HG03175 (cell line): ENCODE measurements around the gene DYNC1I1.

Source experiments
- ATAC-seq: cut with Tn5 transposase; IDR thresholded peaks from one replicate; pipeline ENCODE4 v1.9.1; 2021; ENCODE audit warnings: mild to moderate bottlenecking, moderate library complexity; ENCODE audit not compliant: unreplicated experiment

DYNC1I1 gene

GRCh38 chr7:96014617-96015016 lies 242.3 kb downstream of the DYNC1I1 start:
- no peak for ATAC-seq

DNA sequence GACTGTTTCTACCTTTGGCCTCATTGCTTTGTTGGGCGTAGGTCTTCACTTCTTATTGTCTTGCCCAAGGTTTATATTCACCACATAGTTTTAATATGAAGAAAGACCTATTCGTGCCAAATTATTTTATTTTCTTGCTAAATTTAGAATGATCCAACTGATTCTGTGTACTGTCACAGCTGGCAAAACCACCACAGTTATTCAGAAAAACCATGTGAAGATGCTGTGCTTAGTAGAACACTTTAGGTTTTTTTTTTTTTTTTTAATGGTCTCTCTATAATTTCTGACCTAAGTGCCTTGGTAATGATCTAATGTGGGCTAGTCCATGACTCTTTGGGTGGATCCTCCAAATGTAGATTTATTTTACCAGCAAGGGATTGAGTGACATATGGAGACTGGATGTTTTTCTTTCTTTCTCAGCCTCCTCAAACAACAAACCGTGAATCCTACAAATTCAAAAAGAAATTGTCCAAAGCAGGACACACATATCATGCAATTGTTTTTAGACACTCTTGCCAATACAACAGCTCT lies 243.8 kb downstream of the DYNC1I1 start:
- no peak for ATAC-seq

DNA sequence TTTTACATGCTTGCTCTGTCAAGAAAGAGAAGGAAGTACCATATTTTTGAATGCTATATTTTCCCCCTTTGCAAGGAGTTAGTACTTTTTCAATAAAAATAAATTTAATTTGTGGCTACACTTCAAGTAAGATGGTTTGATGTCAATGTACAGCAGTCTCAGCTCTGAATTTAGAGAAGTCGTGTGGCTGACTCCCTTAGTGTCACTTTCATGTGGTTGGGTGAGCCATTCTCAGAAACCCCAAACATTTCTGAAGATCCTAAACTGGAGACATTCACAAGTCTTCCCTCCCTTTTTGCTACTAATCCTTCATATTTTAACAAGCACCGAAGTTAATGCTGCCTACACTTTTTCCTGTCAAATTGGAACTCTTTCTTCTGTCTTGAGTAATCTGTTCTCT lies 244.4 kb downstream of the DYNC1I1 start:
- no peak for ATAC-seq

GRCh38 chr7:96017877-96018276 lies 245.5 kb downstream of the DYNC1I1 start:
- ATAC-seq: no peak

- ATAC-seq: no peak
These were observed 249.2 kb downstream of the DYNC1I1 start for GRCh38 chr7:96021568-96021967.

- no peak for ATAC-seq
These were observed 251.0 kb downstream of the DYNC1I1 start for GRCh38 chr7:96023387-96023786.

- no peak for ATAC-seq
These were observed 253.7 kb downstream of the DYNC1I1 start for GRCh38 chr7:96026010-96026409.

DNA sequence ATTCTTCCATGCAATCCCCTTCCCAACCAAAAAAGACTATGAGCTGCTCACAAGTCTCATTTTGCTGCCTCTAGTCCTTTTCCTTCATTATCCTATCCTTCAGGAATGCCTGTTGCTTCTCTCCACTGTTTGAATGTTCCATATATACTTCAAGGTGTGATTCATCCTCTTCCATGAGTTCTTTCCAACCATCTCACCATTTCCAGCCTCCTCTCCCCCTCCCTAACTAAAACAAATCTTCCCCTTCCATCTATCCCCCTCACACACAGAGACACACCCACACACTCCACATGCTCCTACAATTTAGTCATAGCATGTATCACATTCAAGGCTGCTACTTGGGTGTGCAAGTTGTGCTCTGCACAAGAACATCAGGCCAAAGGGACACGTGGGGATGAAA lies 254.3 kb downstream of the DYNC1I1 start:
- no peak for ATAC-seq

DNA sequence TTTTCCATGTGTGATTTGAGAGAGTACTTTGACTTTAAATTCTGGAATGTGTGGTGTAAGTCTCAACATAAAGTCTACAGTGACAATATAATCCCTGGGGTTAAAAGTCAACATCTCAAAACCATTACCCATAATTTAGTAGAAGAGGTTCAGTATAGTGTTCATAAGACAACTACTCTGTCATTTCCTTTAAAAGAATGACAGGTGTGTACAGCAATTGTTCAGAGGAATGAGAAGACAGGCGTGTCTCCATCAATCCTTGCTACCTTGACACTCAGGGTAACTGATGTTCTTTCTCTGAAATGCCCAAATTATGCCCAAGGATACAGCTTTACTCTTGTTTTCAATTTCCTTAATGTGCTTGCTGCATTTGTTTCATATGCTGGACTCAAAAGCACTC lies 256.4 kb downstream of the DYNC1I1 start:
- ATAC-seq: no peak

DNA sequence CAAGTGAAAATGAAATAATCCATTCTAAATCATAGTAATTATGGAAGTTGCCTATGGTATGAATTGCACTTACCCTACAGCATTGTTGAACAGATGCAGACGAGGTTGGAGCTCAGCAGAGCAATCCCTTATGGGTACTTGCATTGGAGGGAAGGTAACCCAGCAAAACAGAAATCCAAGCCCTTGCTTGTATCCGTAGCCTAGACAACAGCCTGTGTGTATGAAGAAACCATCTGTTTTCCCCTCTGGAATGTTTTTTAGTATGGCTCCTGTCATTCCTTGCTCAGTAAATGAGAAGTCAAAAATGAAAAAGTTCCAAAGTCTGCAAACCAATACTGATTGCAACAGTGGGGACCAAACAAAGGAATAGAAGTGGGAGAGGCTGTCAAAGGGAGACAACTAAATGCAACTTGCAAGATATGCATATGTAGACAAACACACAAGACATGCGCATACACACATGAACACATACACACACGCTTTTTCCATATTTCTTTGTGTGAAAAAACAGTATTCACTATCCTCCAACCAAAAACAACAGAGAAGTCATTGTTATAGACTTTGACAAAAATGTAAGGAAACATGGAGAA lies 260.8 kb downstream of the DYNC1I1 start:
- no peak for ATAC-seq

GRCh38 chr7:96034940-96035727 lies 262.8 kb downstream of the DYNC1I1 start:
- ATAC-seq: no peak

DNA sequence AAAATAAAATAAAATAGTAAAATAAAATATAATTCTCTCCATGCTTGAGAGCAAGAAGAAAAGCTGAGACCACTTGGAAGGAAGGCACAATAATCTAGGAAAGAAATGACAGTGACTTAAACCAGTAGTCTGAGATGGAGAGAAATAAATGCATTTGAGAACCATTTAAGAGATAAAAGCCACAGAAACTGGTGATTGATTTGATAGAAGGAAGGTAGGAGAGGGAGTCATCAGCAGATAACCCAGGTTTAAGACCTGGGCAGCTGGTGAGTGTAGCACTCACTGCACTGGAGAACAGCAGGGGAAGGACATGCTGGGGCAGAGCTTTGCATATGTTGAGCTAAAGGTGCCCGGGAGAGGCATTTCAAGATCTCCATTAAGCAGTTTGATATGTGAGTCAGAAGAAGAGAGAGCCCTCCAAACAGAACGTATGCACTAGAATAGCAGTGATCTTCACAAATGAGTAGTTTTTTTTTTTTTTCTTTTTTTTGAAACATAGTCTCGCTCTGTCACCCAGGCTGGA lies 268.0 kb downstream of the DYNC1I1 start:
- ATAC-seq: no peak

DNA sequence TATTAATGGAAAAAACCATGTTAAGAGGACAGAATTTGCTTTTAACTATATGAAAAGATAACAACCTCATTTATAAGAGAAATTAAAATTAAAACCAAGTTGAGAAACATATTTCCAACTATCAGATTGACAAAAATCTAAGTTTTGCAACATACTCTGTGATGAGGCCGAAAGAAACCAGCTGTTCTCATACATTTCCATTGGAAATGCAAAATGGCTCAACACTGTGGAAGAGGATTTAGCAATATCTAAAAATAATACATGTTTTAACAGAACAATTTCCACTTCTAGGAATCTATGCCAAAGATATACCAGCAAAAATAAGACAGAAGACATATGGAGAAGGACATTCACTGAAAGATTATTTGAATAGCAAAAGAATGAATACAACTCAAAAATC lies 268.8 kb downstream of the DYNC1I1 start:
- no peak for ATAC-seq

- no peak for ATAC-seq
These were observed 272.8 kb downstream of the DYNC1I1 start for GRCh38 chr7:96045181-96045580.

DNA sequence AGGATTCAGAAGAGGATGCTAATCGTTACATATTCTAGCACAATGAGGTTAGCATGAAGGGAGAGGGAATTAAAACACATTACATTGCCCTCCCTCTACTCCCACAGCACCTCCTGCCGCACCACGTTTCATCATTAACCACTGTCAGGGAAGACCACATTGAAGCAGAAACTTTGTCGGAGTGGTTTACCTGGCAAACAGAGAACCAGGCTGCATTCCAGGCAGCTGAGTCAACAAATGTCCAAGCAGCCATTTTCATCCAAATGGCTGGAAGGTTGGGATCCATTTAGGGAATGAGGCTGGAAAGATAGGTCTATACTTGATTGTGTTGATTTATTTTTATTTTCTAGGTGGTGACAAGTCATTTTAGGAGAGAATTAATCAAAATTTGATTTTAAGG lies 273.6 kb downstream of the DYNC1I1 start:
- no peak for ATAC-seq

- ATAC-seq: no peak
These were observed 279.9 kb downstream of the DYNC1I1 start for GRCh38 chr7:96052289-96052688.

GRCh38 chr7:96052860-96053470 lies 280.6 kb downstream of the DYNC1I1 start:
- no peak for ATAC-seq

GRCh38 chr7:96055717-96056116 lies 283.4 kb downstream of the DYNC1I1 start:
- no peak for ATAC-seq

GRCh38 chr7:96059075-96059474 lies 286.7 kb downstream of the DYNC1I1 start:
- no peak for ATAC-seq

DNA sequence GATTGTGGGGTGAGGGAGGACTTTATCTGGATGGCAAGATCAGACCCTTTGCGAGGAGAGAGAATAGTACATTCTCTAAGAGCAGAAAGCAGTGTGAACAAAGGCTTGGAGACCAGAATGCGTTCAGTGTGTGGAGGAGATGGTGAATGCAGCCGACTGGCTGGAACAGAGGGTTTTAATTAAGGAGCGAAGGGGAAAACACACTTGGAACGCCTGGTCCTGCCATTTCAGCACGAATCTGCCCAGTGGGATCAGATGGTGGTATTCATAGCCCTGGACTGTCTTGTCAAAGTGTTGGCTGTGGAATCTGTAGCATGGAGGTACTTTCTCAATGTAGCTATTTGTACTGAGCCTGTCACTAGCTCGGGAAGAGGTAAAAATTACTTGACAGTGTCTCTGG lies 288.7 kb downstream of the DYNC1I1 start:
- no peak for ATAC-seq

- ATAC-seq: no peak
These were observed 289.5 kb downstream of the DYNC1I1 start for GRCh38 chr7:96061844-96062243.

DNA sequence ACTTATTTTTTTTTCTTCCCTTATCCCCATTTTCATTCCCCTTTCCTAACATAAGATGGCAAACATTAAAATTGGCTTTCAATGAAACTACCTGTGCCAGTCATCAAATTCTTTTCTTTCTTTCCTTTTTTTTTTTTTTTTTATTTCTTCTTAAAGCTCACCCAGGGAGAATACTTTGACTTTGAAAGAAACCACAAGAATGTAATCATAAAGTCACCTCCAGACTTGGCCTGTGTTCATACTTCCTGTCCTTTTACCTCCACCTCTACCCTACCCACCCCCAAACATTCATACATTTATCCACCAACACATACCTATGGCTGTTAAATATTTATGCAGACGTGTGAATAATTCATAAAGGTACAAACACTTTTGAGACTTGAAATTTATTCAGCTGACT lies 295.0 kb downstream of the DYNC1I1 start:
- ATAC-seq: no peak
